Thymus (tissue), 11 donors: Measurements from ENCODE around the gene HAGH. TPM values are rescaled to one million over a fixed set of nuclear protein-coding genes. Genes with fewer than 3 reads are reported as not detected.

ENCODE experiments used
- DNase-seq, 9 donors: peaks; one replicate each; pipeline ENCODE4 v3.0.0-alpha.2; 2013; ENCODE audit warnings: low spot score in 9 of 9, low read depth in 6 of 9, missing footprints in 1 of 9
- H3K27ac ChIP-seq, 2 donors: one replicate each; pipeline ENCODE4 v1.5.1; 2013; ENCODE audit warnings: control low read depth in 1 of 2, low read depth in 1 of 2, low read length in 1 of 2, mild to moderate bottlenecking in 1 of 2, moderate library complexity in 1 of 2
- H3K27me3 ChIP-seq, 2 donors: one replicate each; pipeline ENCODE4 v1.5.1; 2013; ENCODE audit warnings: low read length in 1 of 2; ENCODE audit not compliant: control insufficient read depth in 2 of 2, insufficient read depth in 1 of 2
- H3K36me3 ChIP-seq, 2 donors: one replicate each; pipeline ENCODE4 v1.5.1; 2013; ENCODE audit warnings: low read length in 1 of 2, mild to moderate bottlenecking in 1 of 2, moderate library complexity in 1 of 2; ENCODE audit not compliant: control insufficient read depth in 2 of 2, insufficient read depth in 2 of 2
- H3K4me1 ChIP-seq, 2 donors: one replicate each; pipeline ENCODE4 v1.5.1; 2013; ENCODE audit warnings: low read length in 2 of 2; ENCODE audit not compliant: control insufficient read depth in 2 of 2, insufficient read depth in 2 of 2
- H3K4me3 ChIP-seq, 2 donors: one replicate each; pipeline ENCODE4 v1.5.1; 2013; ENCODE audit warnings: low read length in 2 of 2, control low read depth in 1 of 2, mild to moderate bottlenecking in 1 of 2
- H3K9me3 ChIP-seq, 2 donors: one replicate each; pipeline ENCODE4 v1.5.1; 2013; ENCODE audit warnings: low read length in 1 of 2, mild to moderate bottlenecking in 1 of 2; ENCODE audit not compliant: control insufficient read depth in 2 of 2, insufficient read depth in 1 of 2
- WGBS: extraction: QIAGEN DNeasy Blood & Tissue Kit; methylation state at CpG from one replicate; pipeline ENCODE4 v1.1.7; 2013; 5-methylcytosine and 5-hydroxymethylcytosine counted together
- polyA plus RNA-seq: library from polyadenylated mRNA; stranded (reverse); fragments of 200-250 nt; gene quantifications from one replicate; pipeline ENCODE4 v1.2.3, GENCODE V29; 2013
- total RNA-seq: library from RNA; stranded (reverse); fragments of 120-200 nt; gene quantifications from one replicate; pipeline ENCODE4 v1.2.4, GENCODE V29; 2013
- donor health status: healthy.

HAGH gene
- total and polyA plus RNA-seq, 2 donors: 51.6 to 69.5 TPM

DNA sequence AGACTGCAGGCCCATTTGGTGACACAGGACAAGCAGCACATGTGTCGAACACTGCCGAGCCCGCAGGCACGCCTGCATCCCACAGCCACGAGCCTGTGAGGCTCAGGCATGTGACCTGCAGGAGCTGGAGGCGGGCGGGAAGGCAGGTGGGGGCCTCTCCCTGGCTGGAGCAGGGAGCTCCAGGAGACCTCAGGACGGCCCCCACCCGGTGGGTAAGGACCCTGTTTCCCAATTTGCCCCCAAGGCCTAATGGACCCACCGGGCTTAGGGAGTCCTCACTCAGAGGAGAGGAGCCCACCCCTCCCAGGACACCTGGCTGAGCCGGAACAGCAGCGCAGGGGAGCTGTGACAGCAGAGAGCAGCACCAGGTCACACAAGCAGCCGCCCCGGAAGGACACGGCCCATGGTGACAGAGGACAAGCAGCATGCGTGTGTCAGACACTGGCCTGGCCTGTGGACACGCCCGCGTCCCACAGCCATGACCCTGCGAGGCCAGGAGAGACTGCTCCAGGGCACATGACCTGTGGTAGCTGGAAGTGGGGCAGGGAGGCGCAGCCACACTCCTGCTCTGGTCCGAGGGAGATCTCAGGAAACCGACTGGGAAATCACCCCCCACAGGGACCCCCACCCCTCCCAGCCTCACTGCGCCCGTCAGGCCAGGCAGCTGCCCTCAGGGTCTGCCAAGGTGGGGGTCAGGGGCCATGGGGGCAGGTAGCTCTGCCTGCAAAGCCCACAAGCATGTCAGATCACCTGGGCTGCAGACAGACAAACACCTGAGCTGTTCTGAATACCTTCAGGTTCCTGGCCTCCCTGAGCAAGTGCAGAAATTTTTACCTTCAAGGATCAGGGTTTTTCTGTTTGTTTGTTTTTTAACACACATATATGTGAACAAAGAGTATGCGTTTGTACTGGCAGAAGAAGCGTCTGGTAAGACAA, 46.6 kb downstream of the HAGH start:
- peaks cover 63 to 65% of the 10 kb centered on the region in 2 donors for H3K36me3 ChIP-seq
- DNase-seq: no peak
- no peak overlapping the region for H3K4me3 ChIP-seq
- H3K27me3 ChIP-seq: no peaks in the 10 kb centered on the region
- no peak overlapping the region for H3K27ac ChIP-seq
- H3K4me1 ChIP-seq: peaks cover 14 to 19% of the 10 kb centered on the region in 2 donors
- 97% methylated on average over 27 of the region's 27 CpGs for WGBS
- no peaks in the 10 kb centered on the region for H3K9me3 ChIP-seq

DNA sequence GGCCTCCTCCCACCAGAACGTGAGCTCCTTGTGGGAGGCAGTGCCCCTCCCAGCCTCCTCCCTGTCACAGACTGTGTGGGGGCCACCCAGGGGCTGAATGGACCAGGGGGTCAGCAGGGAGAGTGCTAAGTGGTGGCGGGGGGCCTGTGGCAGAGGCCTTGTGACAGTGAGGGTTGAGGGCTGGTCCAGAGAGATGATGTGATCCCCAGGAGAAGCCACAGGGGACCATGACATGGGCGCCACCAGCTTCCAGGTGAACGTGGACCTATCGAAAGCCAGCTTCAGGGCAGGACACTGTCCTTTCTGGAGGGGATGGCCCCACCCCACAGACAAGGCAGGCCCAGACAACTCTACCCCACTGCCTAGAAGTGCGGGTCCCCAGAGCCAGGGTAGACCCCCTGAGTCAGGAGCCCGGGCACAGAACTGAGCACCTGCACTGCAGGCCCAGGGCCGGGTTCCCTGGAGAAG, 47.4 kb downstream of the HAGH start:
- peaks cover 62 to 69% of the 10 kb centered on the region in 2 donors for H3K36me3 ChIP-seq
- DNase-seq: no peak
- 96% methylated on average over 8 of the region's 8 CpGs for WGBS
- no peak overlapping the region for H3K27ac ChIP-seq
- no peaks in the 10 kb centered on the region for H3K9me3 ChIP-seq
- H3K4me1 ChIP-seq: peaks cover 15 to 24% of the 10 kb centered on the region in 2 donors
- H3K27me3 ChIP-seq: no peaks in the 10 kb centered on the region
- H3K4me3 ChIP-seq: no peak overlapping the region

DNA sequence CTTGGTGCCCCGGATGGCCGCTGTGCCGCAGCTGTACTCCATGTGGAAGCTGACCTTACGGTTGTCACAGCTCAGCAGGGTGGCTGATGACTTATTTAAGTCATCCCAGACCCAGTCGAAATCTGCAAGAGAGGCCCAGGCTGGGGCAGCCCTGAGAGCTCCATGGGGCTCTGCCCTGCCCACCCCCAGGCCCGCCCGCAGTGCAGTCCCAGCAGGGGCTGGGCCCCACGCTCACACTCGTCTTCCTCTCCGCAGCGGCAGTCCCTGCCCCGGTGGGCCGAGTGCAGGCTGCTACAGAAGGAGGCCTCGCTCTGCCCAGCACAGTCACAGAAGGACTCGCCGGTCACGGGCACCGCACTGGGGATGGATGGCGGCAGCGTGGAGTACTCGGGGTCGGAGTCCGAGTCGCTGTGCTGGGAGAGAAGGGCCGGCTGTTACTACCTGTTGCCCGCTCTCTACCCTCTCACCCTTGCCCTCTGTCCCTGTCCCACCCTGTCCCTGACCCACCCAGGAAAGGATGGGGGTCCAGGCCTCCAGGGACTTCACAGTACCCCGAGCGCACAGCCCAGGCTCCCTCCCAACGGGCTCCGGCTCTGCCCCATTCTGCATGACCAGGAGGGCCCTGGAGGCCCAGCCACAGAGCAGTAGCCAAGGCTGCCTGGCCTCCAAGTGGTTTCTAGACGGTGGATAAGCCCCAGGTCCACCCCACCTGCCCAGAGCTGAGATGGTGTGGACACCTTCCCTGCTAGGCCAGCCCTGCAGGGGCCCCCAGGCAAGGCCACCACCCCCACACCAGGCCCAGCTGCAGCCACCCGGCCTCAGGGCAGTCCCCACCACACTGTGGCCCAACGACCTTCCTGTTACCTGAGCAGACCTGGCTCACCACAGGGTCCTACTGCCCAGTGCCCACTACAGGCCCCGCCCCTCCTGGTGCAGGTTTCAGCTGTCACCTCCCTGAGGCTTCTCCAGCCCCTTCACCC, 48.1 kb downstream of the HAGH start:
- DNase-seq: no peak
- peaks cover 15 to 24% of the 10 kb centered on the region in 2 donors for H3K4me1 ChIP-seq
- no peaks in the 10 kb centered on the region for H3K27me3 ChIP-seq
- H3K9me3 ChIP-seq: no peaks in the 10 kb centered on the region
- WGBS: 97% methylated on average over 34 of the region's 34 CpGs
- peaks cover 59 to 66% of the 10 kb centered on the region in 2 donors for H3K36me3 ChIP-seq
- no peak overlapping the region for H3K4me3 ChIP-seq
- no peak overlapping the region for H3K27ac ChIP-seq

GRCh38 chr16:1777375-1778199, 49.0 kb downstream of the HAGH start:
- H3K4me1 ChIP-seq: peaks cover 13 to 24% of the 10 kb centered on the region in 2 donors

GRCh38 chr16:1776991-1777374, 49.6 kb downstream of the HAGH start:
- peaks cover 59 to 66% of the 10 kb centered on the region in 2 donors for H3K36me3 ChIP-seq

More at GRCh38 chr16:1777375-1778199, 49.0 kb downstream of the HAGH start:
- 97% methylated on average over 36 of the region's 36 CpGs for WGBS
- Histone ChIP-seq H3K4me3 (no peak overlapping the region), H3K9me3 (no peaks in the 10 kb centered on the region), H3K27ac (peak overlapping the region in 1 of 2 donors; percentile 22), H3K27me3 (no peaks in the 10 kb centered on the region), H3K36me3 (peaks cover 59 to 66% of the 10 kb centered on the region in 2 donors)
- no peak for DNase-seq

DNA sequence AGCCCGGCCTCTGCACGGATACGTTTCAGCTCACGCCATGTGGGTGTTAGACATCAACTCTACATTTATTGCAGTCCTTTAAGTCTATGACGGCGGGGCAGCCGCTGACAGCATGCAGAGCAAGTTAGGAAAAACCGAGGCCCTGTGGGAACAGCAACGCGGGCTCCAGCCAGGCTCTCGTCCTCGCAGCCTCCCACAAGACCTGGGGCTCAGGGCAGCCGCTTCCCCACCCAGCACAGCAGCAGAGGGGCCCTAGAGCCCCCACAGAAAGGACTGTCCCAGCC, 50.0 kb downstream of the HAGH start:
- Histone ChIP-seq H3K27me3 (no peaks in the 10 kb centered on the region), H3K4me1 (peaks cover 20 to 29% of the 10 kb centered on the region in 2 donors), H3K4me3 (no peak overlapping the region), H3K27ac (no peak overlapping the region), H3K9me3 (no peaks in the 10 kb centered on the region), H3K36me3 (peaks cover 59 to 66% of the 10 kb centered on the region in 2 donors)
- no peak for DNase-seq
- WGBS: 95% methylated on average over 13 of the region's 13 CpGs

More at GRCh38 chr16:1776991-1777374, 49.6 kb downstream of the HAGH start:
- H3K4me1 ChIP-seq: peaks cover 17 to 28% of the 10 kb centered on the region in 2 donors
- H3K9me3 ChIP-seq: no peaks in the 10 kb centered on the region
- no peaks in the 10 kb centered on the region for H3K27me3 ChIP-seq
- WGBS: 97% methylated on average over 22 of the region's 22 CpGs
- DNase-seq: no peak
- no peak overlapping the region for H3K27ac ChIP-seq
- no peak overlapping the region for H3K4me3 ChIP-seq

GRCh38 chr16:1775846-1776671, 50.6 kb downstream of the HAGH start:
- Histone ChIP-seq H3K9me3 (no peaks in the 10 kb centered on the region), H3K27me3 (no peaks in the 10 kb centered on the region), H3K27ac (no peak overlapping the region), H3K4me3 (no peak overlapping the region), H3K36me3 (peaks cover 58 to 65% of the 10 kb centered on the region in 2 donors), H3K4me1 (peaks cover 16 to 23% of the 10 kb centered on the region in 2 donors)
- 94% methylated on average over 28 of the region's 28 CpGs for WGBS
- DNase-seq: no peak
